H1 (cell line): ENCODE results near the gene H2AZ1. TPM values are rescaled to one million over a fixed set of nuclear protein-coding genes. Genes with fewer than 3 reads are reported as not detected.

ENCODE experiments used
- ATF3 ChIP-seq: IDR thresholded peaks from 2 replicates; pipeline ENCODE4 v1.6.1; 2011; ENCODE audit warnings: low read depth, mild to moderate bottlenecking, low read length; ENCODE audit not compliant: insufficient read depth
- CHD1 ChIP-seq: IDR thresholded peaks from 2 replicates; pipeline ENCODE4 v1.6.1; 2012; ENCODE audit warnings: low read depth, low read length, improper control_type of control experiment
- CHD7 ChIP-seq: fragments of 300-600 bp; sonication (generic); IDR thresholded peaks from 2 replicates; pipeline ENCODE4 v1.7.1; 2012; ENCODE audit warnings: low read length, moderate library complexity, mild to moderate bottlenecking, inconsistent platforms; ENCODE audit not compliant: insufficient replicate concordance
- CREB1 ChIP-seq: IDR thresholded peaks from 2 replicates; pipeline ENCODE4 v1.6.1; 2012; ENCODE audit warnings: inconsistent platforms
- USF2 ChIP-seq: IDR thresholded peaks from 2 replicates; pipeline ENCODE4 v1.6.1; 2011; ENCODE audit warnings: low read length, improper control_type of control experiment
- polyA plus RNA-seq, 7 experiments: library from polyadenylated mRNA; depleted of rRNA in 3 of 7; stranded (reverse) in 5 of 7; unstranded in 2 of 7; fragments of >200 nt in 5 of 7; fragments of 200-250 nt in 2 of 7; gene quantifications; 1 replicate in 5 of 7; 2 replicates in 1 of 7; 4 replicates in 1 of 7; pipeline versions ENCODE4 v1.2.1 to v1.2.3, GENCODE V29; 2011 to 2013; ENCODE audit warnings: missing spikeins in 2 of 7, mixed read lengths in 2 of 7
- total RNA-seq: library from RNA; stranded (reverse); fragmentation: NEBNext Ultra II Directional; extraction: Animal tissue kit (Norgen Biotek cat#: 25700); gene quantifications from 2 replicates; pipeline ENCODE4 v1.2.1, GENCODE V29; 2021

Gene H2AZ1
- total and polyA plus RNA-seq, 2 of the 8 experiments (the other 6 are each of a cell fraction or from before 2014, with no cell fraction given): 831 to 898 TPM

- TF ChIP-seq CHD7: no peak
- no peak for TF ChIP-seq CHD1
- no peak for TF ChIP-seq ATF3
- no peak for TF ChIP-seq CREB1
- no peak for TF ChIP-seq USF2
Observed at GRCh38 chr4:99934891-99935290, 15.2 kb downstream of the H2AZ1 start (continued).
